SK-N-MC (cell line): ENCODE measurements around the gene CHI3L1.

Source experiments
- DNase-seq: peaks from one replicate; pipeline ENCODE4 v3.0.0-alpha.2; 2011; ENCODE audit warnings: low read depth, low spot score
- H3K27ac ChIP-seq: fragments of 200-600 bp; sonication (generic); 2 replicates; pipeline ENCODE4 v1.5.1; 2016; ENCODE audit warnings: mixed run types
- H3K36me3 ChIP-seq: fragments of 200-600 bp; sonication (generic); 2 replicates; pipeline ENCODE4 v1.6.1; 2017; ENCODE audit warnings: antibody characterized with exemption, low read length, mixed read lengths; ENCODE audit not compliant: insufficient read depth
- H3K4me3 ChIP-seq: fragments of 200-600 bp; sonication (generic); 2 replicates; pipeline ENCODE4 v1.5.1; 2016
- H3K9ac ChIP-seq: fragments of 200-600 bp; sonication (generic); 2 replicates; pipeline ENCODE4 v1.8.0; 2017; ENCODE audit warnings: mixed run types, mixed read lengths; ENCODE audit not compliant: insufficient read length
- H3K9me3 ChIP-seq: fragments of 200-600 bp; sonication (generic); 2 replicates; pipeline ENCODE4 v1.6.1; 2017; ENCODE audit warnings: low read depth, mild to moderate bottlenecking, antibody characterized with exemption, low read length, moderate library complexity, mixed read lengths
- EZH2 ChIP-seq: fragments of 200-600 bp; sonication (generic); IDR thresholded peaks from one replicate; pipeline ENCODE4 v1.6.1; 2017; ENCODE audit warnings: antibody characterized with exemption
- FOXP2 ChIP-seq: optimal IDR thresholded peaks from 2 replicates; pipeline ENCODE3; 2011; ENCODE audit warnings: mild to moderate bottlenecking, moderate library complexity; ENCODE audit not compliant: insufficient read depth; ENCODE audit errors: extremely low read length, control extremely low read depth
- POLR2AphosphoS5 ChIP-seq: IDR thresholded peaks from 2 replicates; pipeline ENCODE4 v1.6.1; 2012; ENCODE audit warnings: mild to moderate bottlenecking, low read depth, low read length, borderline replicate concordance

The CHI3L1 gene

DNA sequence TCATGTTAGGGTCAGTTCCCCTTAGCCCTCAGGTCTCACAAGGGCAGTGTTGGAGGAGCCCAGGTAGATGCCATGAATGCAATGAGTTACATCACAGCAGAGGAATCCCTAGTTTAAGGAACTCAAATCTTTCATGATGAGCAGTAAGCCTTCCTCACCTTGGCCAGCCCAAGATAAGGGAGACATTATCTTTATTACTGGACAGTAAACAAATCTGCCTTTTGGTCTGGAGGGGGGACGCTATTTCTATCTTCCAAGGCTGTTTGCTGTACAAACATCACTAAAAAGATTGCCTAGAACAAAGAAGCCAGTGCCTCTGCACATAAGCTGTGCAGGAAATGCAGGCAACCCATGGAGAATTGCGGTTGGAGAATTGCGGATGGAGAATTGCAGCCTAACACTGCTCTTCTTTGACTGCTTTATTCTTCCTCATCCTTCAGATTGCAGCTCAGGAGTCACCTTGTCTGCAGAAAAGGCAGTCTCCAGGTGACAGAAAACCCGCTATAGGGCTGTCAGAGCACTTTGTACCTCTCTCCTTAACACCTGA lies 2.3 kb upstream of the CHI3L1 start:
- no peak for DNase-seq
- Histone ChIP-seq H3K4me3 (no peak overlapping the region), H3K9me3 (no peaks in the 10 kb centered on the region), H3K9ac (no peak overlapping the region), H3K36me3 (no peaks in the 10 kb centered on the region), H3K27ac (no peak overlapping the region)
- no peak for TF ChIP-seq EZH2
- TF ChIP-seq FOXP2, result no peak
- no peak for TF ChIP-seq POLR2AphosphoS5

GRCh38 chr1:203187689-203188264 lies 1.3 kb upstream of the CHI3L1 start:
- TF ChIP-seq FOXP2 (no peak), POLR2AphosphoS5 (no peak), EZH2 (no peak)
- H3K27ac ChIP-seq, result no peak overlapping the region
- H3K9ac ChIP-seq, result no peak overlapping the region
- no peak for DNase-seq
- H3K9me3 ChIP-seq, result no peaks in the 10 kb centered on the region
- no peak overlapping the region for H3K4me3 ChIP-seq
- no peaks in the 10 kb centered on the region for H3K36me3 ChIP-seq

GRCh38 chr1:203187304-203187685 lies 791 bp upstream of the CHI3L1 start:
- Histone ChIP-seq H3K4me3 (no peak overlapping the region), H3K9me3 (no peaks in the 10 kb centered on the region), H3K27ac (no peak overlapping the region), H3K9ac (no peak overlapping the region), H3K36me3 (no peaks in the 10 kb centered on the region)
- TF ChIP-seq POLR2AphosphoS5 (no peak), FOXP2 (no peak), EZH2 (no peak)
- DNase-seq, result no peak

GRCh38 chr1:203186091-203186445 lies 436 bp downstream of the CHI3L1 start:
- Histone ChIP-seq H3K9ac (no peak overlapping the region), H3K9me3 (no peaks in the 10 kb centered on the region), H3K4me3 (no peak overlapping the region), H3K36me3 (no peaks in the 10 kb centered on the region), H3K27ac (no peak overlapping the region)
- no peak for DNase-seq
- no peak for TF ChIP-seq POLR2AphosphoS5
- TF ChIP-seq EZH2, result no peak

DNA sequence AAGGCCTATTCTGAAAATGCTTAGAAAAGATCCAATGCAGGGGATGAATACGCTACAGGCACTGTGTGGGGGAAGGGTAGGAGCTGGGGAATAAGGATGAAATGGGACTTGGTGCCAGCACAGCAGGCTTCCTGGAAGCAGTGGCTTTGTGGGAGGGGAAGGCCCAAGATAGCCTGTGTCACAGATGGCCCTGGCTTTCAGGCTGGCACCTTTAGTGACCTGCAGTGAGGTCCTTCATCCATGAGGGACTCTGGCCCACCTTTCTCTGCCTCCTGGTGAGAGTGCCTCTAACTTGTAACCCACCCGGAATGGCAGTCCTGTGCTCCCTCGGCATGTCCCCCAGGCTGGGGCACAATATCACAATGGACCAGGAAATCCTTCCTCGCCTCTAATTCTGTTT lies 919 bp downstream of the CHI3L1 start:
- TF ChIP-seq FOXP2, result no peak
- no peak for TF ChIP-seq EZH2
- TF ChIP-seq POLR2AphosphoS5, result no peak
- DNase-seq, result no peak
- Histone ChIP-seq H3K36me3 (no peaks in the 10 kb centered on the region), H3K9me3 (no peaks in the 10 kb centered on the region), H3K4me3 (no peak overlapping the region), H3K9ac (no peak overlapping the region), H3K27ac (no peak overlapping the region)

GRCh38 chr1:203185061-203185461 lies 1.4 kb downstream of the CHI3L1 start:
- H3K9ac ChIP-seq, result no peak overlapping the region
- no peak for TF ChIP-seq POLR2AphosphoS5
- TF ChIP-seq EZH2, result no peak
- TF ChIP-seq FOXP2, result no peak
- no peak overlapping the region for H3K4me3 ChIP-seq
- H3K9me3 ChIP-seq, result no peaks in the 10 kb centered on the region
- no peak for DNase-seq
- no peaks in the 10 kb centered on the region for H3K36me3 ChIP-seq
- H3K27ac ChIP-seq, result no peak overlapping the region

GRCh38 chr1:203184467-203184866 lies 2.0 kb downstream of the CHI3L1 start:
- no peak for TF ChIP-seq POLR2AphosphoS5
- TF ChIP-seq FOXP2, result no peak
- no peak for TF ChIP-seq EZH2
- no peak overlapping the region for H3K27ac ChIP-seq
- no peak for DNase-seq
- no peak overlapping the region for H3K9ac ChIP-seq
- H3K36me3 ChIP-seq, result no peaks in the 10 kb centered on the region
- no peaks in the 10 kb centered on the region for H3K9me3 ChIP-seq
- H3K4me3 ChIP-seq, result no peak overlapping the region

DNA sequence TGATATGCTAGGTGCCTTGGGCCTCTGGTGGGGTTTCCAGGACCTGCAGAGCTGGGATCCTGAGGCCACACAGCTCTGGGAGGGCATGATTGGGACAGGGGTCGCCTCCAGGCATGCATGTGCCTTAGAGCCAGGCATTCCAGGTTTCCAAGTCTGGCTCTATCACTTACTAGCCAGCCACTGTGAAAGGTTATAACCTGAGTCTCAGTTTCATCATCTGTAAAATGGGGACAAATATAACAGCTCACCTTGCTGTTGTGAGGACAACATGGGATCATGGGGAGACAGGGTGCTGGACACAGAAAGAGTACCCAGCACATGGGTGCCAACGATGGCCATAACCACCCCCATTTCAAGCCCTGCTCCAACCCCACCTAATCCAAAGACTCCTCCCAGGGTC lies 2.7 kb downstream of the CHI3L1 start:
- H3K9me3 ChIP-seq, result no peaks in the 10 kb centered on the region
- H3K9ac ChIP-seq, result no peak overlapping the region
- no peak for DNase-seq
- no peaks in the 10 kb centered on the region for H3K36me3 ChIP-seq
- no peak overlapping the region for H3K4me3 ChIP-seq
- no peak overlapping the region for H3K27ac ChIP-seq
- TF ChIP-seq POLR2AphosphoS5, result no peak

GRCh38 chr1:203182387-203182953 lies 4.0 kb downstream of the CHI3L1 start:
- Histone ChIP-seq H3K27ac (no peak overlapping the region), H3K9ac (no peak overlapping the region), H3K4me3 (no peak overlapping the region), H3K36me3 (no peaks in the 10 kb centered on the region), H3K9me3 (no peaks in the 10 kb centered on the region)
- no peak for DNase-seq
- no peak for TF ChIP-seq FOXP2
- no peak for TF ChIP-seq POLR2AphosphoS5
- no peak for TF ChIP-seq EZH2
